Uterus (tissue), 4 donors: ENCODE results near the gene ADAMTS17. TPM values are rescaled to one million over a fixed set of nuclear protein-coding genes. Genes with fewer than 3 reads are reported as not detected.

ENCODE experiments used
- DNase-seq, 2 donors: peaks; one replicate each; pipeline ENCODE4 v3.0.0-alpha.2; 2019 to 2020
- H3K27ac ChIP-seq, 2 donors: fragments of 200-600 bp; sonication (generic); 1 replicate in 1 of 2; 2 replicates in 1 of 2; pipeline ENCODE4 v1.5.1; 2016 to 2018
- H3K27me3 ChIP-seq, 2 donors: fragments of 200-600 bp; sonication (generic); one replicate each; pipeline ENCODE4 v1.5.1; 2018 to 2019; ENCODE audit warnings: control low read depth in 1 of 2
- H3K36me3 ChIP-seq, 2 donors: fragments of 200-600 bp; sonication (generic); one replicate each; pipeline ENCODE4 v1.5.1; 2019; ENCODE audit warnings: control low read depth in 1 of 2
- H3K4me1 ChIP-seq, 2 donors: fragments of 200-600 bp; sonication (generic); one replicate each; pipeline ENCODE4 v1.5.1; 2018 to 2019; ENCODE audit warnings: control low read depth in 1 of 2
- H3K4me3 ChIP-seq, 2 donors: fragments of 200-600 bp; sonication (generic); 1 replicate in 1 of 2; 2 replicates in 1 of 2; pipeline ENCODE4 v1.5.1; 2018 to 2019; ENCODE audit warnings: mild to moderate bottlenecking in 1 of 2
- H3K9me3 ChIP-seq, 2 donors: fragments of 200-600 bp; sonication (generic); one replicate each; pipeline ENCODE4 v1.5.1; 2019; ENCODE audit warnings: control low read depth in 1 of 2
- POLR2A ChIP-seq, 2 donors: fragments of 450-650 bp; IDR thresholded peaks; one replicate each; pipeline ENCODE4 v1.6.1; 2016; ENCODE audit warnings: antibody characterized with exemption in 2 of 2, mild to moderate bottlenecking in 1 of 2, moderate library complexity in 1 of 2
- intact Hi-C: fragments of 100-400 bp; cut with DNase I; formaldehyde crosslinking; loops from one replicate; pipeline ENCODE4 v1.15.1; 2023; ENCODE audit warnings: low total_unique reads
- total RNA-seq, 4 donors: library from RNA; depleted of rRNA in 3 of 4; stranded (reverse); fragments of >200 nt in 3 of 4; gene quantifications; one replicate each; pipeline versions ENCODE4 v1.1.0 to v1.2.4, GENCODE V29; 2014 to 2023
- TF ChIP-seq, protein P1 (sequence below), 4 experiments: fragments of 200-600 bp in 2 of 4; fragments of 450-650 bp in 2 of 4; sonication (generic) in 2 of 4; IDR thresholded peaks; one replicate each; pipeline ENCODE4 v1.5.1; 2016 to 2019; ENCODE audit warnings: antibody characterized with exemption in 4 of 4, mild to moderate bottlenecking in 2 of 4, moderate library complexity in 1 of 4
- donor health status: DM: yes; HTN: yes; CAD: no.

ADAMTS17 gene
- total RNA-seq, 4 donors from 2014 or later: 3.1 to 17.1 (median 8.1) TPM; not detected in 1

DNA sequence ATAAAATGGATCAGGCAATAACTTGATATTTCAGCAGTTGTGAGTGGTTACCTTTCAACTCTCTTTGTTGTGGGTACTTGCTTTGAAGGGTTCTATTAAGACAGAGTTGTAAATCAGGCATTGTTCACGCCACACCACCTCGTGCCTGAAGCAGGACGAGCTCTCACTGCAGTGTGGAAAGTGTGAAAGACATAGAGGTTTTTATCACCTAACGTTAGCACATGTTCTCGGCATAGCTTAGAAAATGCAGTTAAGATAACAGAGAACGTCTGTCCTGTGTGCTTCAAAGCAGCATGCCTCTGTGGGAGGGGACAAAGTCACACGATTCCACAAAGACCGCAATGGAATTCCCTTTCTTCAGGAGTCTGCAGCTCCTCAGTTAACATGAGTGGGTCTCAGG, 7.8 kb downstream of the ADAMTS17 start:
- no peak overlapping the region for H3K4me3 ChIP-seq
- no peaks in the 10 kb centered on the region for H3K4me1 ChIP-seq
- H3K36me3 ChIP-seq: no peaks in the 10 kb centered on the region
- H3K27ac ChIP-seq: no peak overlapping the region
- no peak for DNase-seq
- H3K27me3 ChIP-seq: no peaks in the 10 kb centered on the region
- H3K9me3 ChIP-seq: no peaks in the 10 kb centered on the region
- intact Hi-C loops: no loop called here
- no peak for TF ChIP-seq POLR2A (IDR thresholded peaks at IDR 0.05)
- TF ChIP-seq, protein P1, sequence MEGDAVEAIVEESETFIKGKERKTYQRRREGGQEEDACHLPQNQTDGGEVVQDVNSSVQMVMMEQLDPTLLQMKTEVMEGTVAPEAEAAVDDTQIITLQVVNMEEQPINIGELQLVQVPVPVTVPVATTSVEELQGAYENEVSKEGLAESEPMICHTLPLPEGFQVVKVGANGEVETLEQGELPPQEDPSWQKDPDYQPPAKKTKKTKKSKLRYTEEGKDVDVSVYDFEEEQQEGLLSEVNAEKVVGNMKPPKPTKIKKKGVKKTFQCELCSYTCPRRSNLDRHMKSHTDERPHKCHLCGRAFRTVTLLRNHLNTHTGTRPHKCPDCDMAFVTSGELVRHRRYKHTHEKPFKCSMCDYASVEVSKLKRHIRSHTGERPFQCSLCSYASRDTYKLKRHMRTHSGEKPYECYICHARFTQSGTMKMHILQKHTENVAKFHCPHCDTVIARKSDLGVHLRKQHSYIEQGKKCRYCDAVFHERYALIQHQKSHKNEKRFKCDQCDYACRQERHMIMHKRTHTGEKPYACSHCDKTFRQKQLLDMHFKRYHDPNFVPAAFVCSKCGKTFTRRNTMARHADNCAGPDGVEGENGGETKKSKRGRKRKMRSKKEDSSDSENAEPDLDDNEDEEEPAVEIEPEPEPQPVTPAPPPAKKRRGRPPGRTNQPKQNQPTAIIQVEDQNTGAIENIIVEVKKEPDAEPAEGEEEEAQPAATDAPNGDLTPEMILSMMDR (IDR thresholded peaks at IDR 0.05): no peak

DNA sequence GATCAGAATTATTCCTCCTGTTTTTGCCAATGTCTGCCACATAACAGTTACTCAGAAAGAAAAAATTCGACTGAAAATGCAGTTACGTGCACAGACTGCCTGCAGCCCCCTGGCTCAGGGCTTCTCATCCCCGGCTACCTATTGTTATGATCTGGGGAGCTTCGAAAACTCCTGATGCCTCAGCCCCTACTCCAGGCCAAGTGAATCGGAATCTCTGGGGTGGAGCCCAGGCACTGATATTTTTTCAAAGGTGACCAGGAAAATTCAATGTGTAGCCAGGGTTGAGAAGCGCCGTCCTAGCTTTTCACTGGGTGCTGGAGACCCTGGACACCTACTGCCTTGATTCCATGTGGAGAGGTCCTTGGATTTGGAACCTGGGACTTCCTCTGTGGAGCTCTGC, 8.5 kb downstream of the ADAMTS17 start:
- no peak overlapping the region for H3K4me3 ChIP-seq
- H3K36me3 ChIP-seq: no peaks in the 10 kb centered on the region
- H3K4me1 ChIP-seq: no peaks in the 10 kb centered on the region
- DNase-seq: no peak
- intact Hi-C loops: no loop called here
- H3K9me3 ChIP-seq: no peaks in the 10 kb centered on the region
- no peak for TF ChIP-seq POLR2A (IDR thresholded peaks at IDR 0.05)
- TF ChIP-seq, protein P1 (IDR thresholded peaks at IDR 0.05): no peak
- H3K27ac ChIP-seq: no peak overlapping the region
- H3K27me3 ChIP-seq: no peaks in the 10 kb centered on the region

DNA sequence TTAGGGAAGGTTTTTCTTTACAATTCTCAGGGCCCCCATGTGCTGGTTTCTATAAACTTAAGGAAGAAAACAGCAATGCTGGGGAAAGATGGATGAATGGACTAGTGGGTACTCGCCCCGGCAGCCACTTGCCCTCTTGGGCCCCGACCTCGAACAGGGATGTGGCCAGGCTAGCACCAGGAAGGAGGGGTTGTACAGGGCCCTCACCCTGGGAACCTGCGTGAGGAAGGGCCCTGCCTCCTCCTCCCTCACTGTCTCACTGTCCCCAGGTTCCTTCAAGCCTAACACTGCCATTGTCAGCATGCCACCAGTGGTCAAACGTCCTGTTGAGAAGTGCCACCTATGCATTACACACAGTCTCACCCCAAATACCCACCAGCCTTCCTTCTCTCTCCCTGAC, 9.1 kb downstream of the ADAMTS17 start:
- no peaks in the 10 kb centered on the region for H3K9me3 ChIP-seq
- intact Hi-C loops: no loop called here
- no peak overlapping the region for H3K4me3 ChIP-seq
- TF ChIP-seq, protein P1 (IDR thresholded peaks at IDR 0.05): no peak
- TF ChIP-seq POLR2A (IDR thresholded peaks at IDR 0.05): no peak
- no peaks in the 10 kb centered on the region for H3K27me3 ChIP-seq
- H3K36me3 ChIP-seq: no peaks in the 10 kb centered on the region
- no peak overlapping the region for H3K27ac ChIP-seq
- no peak for DNase-seq
- no peaks in the 10 kb centered on the region for H3K4me1 ChIP-seq

DNA sequence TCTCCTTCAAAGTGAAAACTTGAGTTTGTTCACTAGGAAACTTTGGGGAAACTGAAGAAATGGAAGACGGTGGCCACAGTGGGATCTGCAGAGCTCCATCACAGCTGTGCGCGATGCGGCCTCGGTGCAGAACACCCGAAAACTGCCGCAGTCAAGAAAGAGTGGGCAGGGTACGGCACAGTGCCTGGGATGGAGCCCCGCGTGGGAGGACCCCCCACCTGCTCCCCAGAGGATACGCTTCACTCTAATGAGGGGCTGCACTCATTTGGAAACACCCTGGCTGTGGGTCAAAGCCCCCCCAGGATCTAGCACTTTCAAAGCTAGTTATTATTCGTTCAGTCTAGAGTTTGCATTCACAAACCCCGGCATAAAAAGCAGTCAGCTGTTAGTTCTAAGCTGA, 9.5 kb downstream of the ADAMTS17 start:
- intact Hi-C loops: no loop called here
- TF ChIP-seq, protein P1 (IDR thresholded peaks at IDR 0.05): no peak
- TF ChIP-seq POLR2A (IDR thresholded peaks at IDR 0.05): no peak

DNA sequence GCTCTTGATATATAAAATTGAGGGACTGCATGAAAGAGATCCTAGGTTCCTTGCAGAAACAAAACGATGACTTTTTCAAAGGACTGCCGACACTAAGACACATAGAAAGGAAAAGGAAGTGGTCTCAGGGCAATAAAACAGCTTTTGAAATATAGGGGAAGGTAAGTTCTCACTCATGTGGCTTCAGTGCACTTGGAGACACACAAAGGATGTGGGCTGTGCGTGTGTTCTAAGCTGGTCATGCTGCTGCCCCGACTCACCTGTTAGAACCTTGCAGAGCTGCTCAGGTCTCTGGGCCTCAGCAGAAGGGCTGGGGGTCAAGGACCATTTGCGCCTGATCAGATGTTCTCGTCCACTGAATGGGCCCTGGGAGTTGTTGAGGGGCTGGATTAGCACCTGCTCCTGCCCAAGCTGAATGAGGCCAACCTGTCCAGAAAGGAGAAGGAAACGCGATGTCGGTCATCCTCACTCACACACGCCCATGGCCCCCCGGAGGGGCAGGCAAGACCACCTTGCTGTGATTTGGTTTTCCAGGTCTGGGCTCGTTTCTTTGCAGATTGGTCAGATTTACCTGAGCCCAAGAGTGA, 11.1 kb downstream of the ADAMTS17 start:
- H3K27ac ChIP-seq: no peak overlapping the region
- no peak for TF ChIP-seq POLR2A (IDR thresholded peaks at IDR 0.05)
- TF ChIP-seq, protein P1 (IDR thresholded peaks at IDR 0.05): no peak
- no peaks in the 10 kb centered on the region for H3K9me3 ChIP-seq
- H3K4me1 ChIP-seq: no peaks in the 10 kb centered on the region
- no peaks in the 10 kb centered on the region for H3K36me3 ChIP-seq
- no peak overlapping the region for H3K4me3 ChIP-seq
- DNase-seq: no peak
- intact Hi-C loops: no loop called here
- no peaks in the 10 kb centered on the region for H3K27me3 ChIP-seq

More for the DNA sequence above, 9.5 kb downstream of the ADAMTS17 start:
- Histone ChIP-seq H3K27ac (no peak overlapping the region), H3K4me3 (no peak overlapping the region), H3K9me3 (no peaks in the 10 kb centered on the region), H3K4me1 (no peaks in the 10 kb centered on the region), H3K27me3 (no peaks in the 10 kb centered on the region), H3K36me3 (no peaks in the 10 kb centered on the region)
- DNase-seq: no peak
